Measurements from ENCODE around the gene RGS6. TPM values are rescaled to one million over a fixed set of nuclear protein-coding genes. Genes with fewer than 3 reads are reported as not detected.

The RGS6 gene
- total and polyA plus RNA-seq, 2 of the 4 experiments (the other 2 are of a cell fraction), result not detected

GRCh38 chr14:72146241-72146640 lies 214.0 kb downstream of the RGS6 start:
- Histone ChIP-seq H3K27ac (ENCODE audit: insufficient read depth, low read length) (no peak overlapping the region), H2BK20ac (ENCODE audit: low read depth, low read length) (no peak overlapping the region), H3K9me1 (ENCODE audit: insufficient read depth, low read length) (no peaks in the 10 kb centered on the region), H2AFZ (replicated peaks; ENCODE audit: low read length, poor library complexity) (no peak overlapping the region), H3K18ac (ENCODE audit: low read depth, low read length) (no peak overlapping the region), H4K20me1 (ENCODE audit: insufficient read depth, low read length) (no peaks in the 10 kb centered on the region), H3K79me1 (ENCODE audit: low read depth in 1 of 2, low read length in 2 of 2) (no peaks in the 10 kb centered on the region), H3K9me3 (ENCODE audit: control insufficient read depth, insufficient read depth, low read length) (no peaks in the 10 kb centered on the region), H3K9ac (ENCODE audit: low read depth, low read length) (no peak overlapping the region), H2BK120ac (ENCODE audit: low read depth, low read length) (no peak overlapping the region), H3K4ac (ENCODE audit: low read depth, low read length) (no peak overlapping the region), H3K23ac (ENCODE audit: low read depth, low read length) (no peak overlapping the region), H4K91ac (ENCODE audit: insufficient read depth, low read depth, low read length) (no peak overlapping the region), H3K36me3 (ENCODE audit: control insufficient read depth, insufficient read depth, low read length) (no peaks in the 10 kb centered on the region), H2AK9ac (replicated peaks; ENCODE audit: low read depth, low read length, poor library complexity) (no peak overlapping the region), H3K4me1 (ENCODE audit: control insufficient read depth, insufficient read depth, low read length) (no peaks in the 10 kb centered on the region), H2BK15ac (ENCODE audit: low read depth, low read length) (no peak overlapping the region), H2BK5ac (ENCODE audit: low read depth, low read length, poor library complexity, severe bottlenecking) (no peak overlapping the region), H3K56ac (ENCODE audit: extremely low read depth, insufficient read depth, low read length) (no peak overlapping the region), H3K27me3 (ENCODE audit: control insufficient read depth, insufficient read depth, low read length) (no peaks in the 10 kb centered on the region), H2AK5ac (ENCODE audit: low read depth, low read length) (no peak overlapping the region), H4K5ac (ENCODE audit: low read depth, low read length) (no peak overlapping the region), H4K8ac (ENCODE audit: low read depth in 2 of 2, low read length in 2 of 2) (no peak overlapping the region), H3K4me2 (ENCODE audit: low read depth, low read length) (no peak overlapping the region), H3K14ac (replicated peaks; ENCODE audit: low read depth, low read length) (no peak overlapping the region), H3K4me3 (ENCODE audit: insufficient read depth, low read depth, low read length) (no peak overlapping the region)
- DNase-seq (no peak), ATAC-seq (ENCODE audit: low read depth) (no peak)
- no TSS peak for BruUV-seq (replicated peaks)
- in situ Hi-C loops (cut with MboI; ENCODE audit: low sequenced_read_pairs) (no loop called here), dilution Hi-C loops (cut with HindIII; ENCODE audit: low sequenced_read_pairs, unreplicated experiment) (no loop called here), intact Hi-C loops (cut with micrococcal nuclease) (no loop called here)
- ChIA-PET POLR2A (ENCODE audit: unreplicated experiment) (no interaction called here), CTCF (no interaction called here)
- TF ChIP-seq FOS (IDR thresholded peaks at IDR 0.05; ENCODE audit: low read depth, low read length) (no peak), CHD1 (IDR thresholded peaks at IDR 0.05; ENCODE audit: low read depth, low read length) (no peak), MAFK (IDR thresholded peaks at IDR 0.05; ENCODE audit: low read depth, low read length) (no peak), SMC3 (IDR thresholded peaks at IDR 0.05; ENCODE audit: low read depth, low read length) (no peak), USF2 (IDR thresholded peaks at IDR 0.05; ENCODE audit: low read depth, low read length) (no peak), CEBPB (IDR thresholded peaks at IDR 0.05; ENCODE audit: low read depth, low read length) (no peak), RAD21 (IDR thresholded peaks at IDR 0.05; ENCODE audit: low read length) (no peak), MAZ (IDR thresholded peaks at IDR 0.05; ENCODE audit: borderline replicate concordance, low read depth, low read length) (no peak), MXI1 (IDR thresholded peaks at IDR 0.05; ENCODE audit: borderline replicate concordance, low read depth, low read length) (no peak)
- TF ChIP-seq, protein P1, sequence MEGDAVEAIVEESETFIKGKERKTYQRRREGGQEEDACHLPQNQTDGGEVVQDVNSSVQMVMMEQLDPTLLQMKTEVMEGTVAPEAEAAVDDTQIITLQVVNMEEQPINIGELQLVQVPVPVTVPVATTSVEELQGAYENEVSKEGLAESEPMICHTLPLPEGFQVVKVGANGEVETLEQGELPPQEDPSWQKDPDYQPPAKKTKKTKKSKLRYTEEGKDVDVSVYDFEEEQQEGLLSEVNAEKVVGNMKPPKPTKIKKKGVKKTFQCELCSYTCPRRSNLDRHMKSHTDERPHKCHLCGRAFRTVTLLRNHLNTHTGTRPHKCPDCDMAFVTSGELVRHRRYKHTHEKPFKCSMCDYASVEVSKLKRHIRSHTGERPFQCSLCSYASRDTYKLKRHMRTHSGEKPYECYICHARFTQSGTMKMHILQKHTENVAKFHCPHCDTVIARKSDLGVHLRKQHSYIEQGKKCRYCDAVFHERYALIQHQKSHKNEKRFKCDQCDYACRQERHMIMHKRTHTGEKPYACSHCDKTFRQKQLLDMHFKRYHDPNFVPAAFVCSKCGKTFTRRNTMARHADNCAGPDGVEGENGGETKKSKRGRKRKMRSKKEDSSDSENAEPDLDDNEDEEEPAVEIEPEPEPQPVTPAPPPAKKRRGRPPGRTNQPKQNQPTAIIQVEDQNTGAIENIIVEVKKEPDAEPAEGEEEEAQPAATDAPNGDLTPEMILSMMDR (conservative IDR thresholded peaks at IDR 0.05; ENCODE audit: low read depth, low read length), result no peak
- TF ChIP-seq, protein P2, sequence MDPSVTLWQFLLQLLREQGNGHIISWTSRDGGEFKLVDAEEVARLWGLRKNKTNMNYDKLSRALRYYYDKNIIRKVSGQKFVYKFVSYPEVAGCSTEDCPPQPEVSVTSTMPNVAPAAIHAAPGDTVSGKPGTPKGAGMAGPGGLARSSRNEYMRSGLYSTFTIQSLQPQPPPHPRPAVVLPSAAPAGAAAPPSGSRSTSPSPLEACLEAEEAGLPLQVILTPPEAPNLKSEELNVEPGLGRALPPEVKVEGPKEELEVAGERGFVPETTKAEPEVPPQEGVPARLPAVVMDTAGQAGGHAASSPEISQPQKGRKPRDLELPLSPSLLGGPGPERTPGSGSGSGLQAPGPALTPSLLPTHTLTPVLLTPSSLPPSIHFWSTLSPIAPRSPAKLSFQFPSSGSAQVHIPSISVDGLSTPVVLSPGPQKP (IDR thresholded peaks at IDR 0.05; ENCODE audit: borderline replicate concordance, low read depth, low read length), result no peak
